GM18909 (cell line): ENCODE results near the gene SUFU.

Source experiments
- ATAC-seq: cut with Tn5 transposase; IDR thresholded peaks from one replicate; pipeline ENCODE4 v1.9.1; 2021; ENCODE audit warnings: mild to moderate bottlenecking; ENCODE audit not compliant: unreplicated experiment, poor library complexity

Gene SUFU

GRCh38 chr10:102629661-102630614, 126.2 kb downstream of the SUFU start:
- no peak for ATAC-seq

GRCh38 chr10:102630663-102631062, 126.9 kb downstream of the SUFU start:
- ATAC-seq = no peak

GRCh38 chr10:102631525-102632393, 128.0 kb downstream of the SUFU start:
- no peak for ATAC-seq

- ATAC-seq = no peak
Measured at GRCh38 chr10:102632394-102633111, 128.8 kb downstream of the SUFU start.

GRCh38 chr10:102633287-102633686, 129.5 kb downstream of the SUFU start:
- ATAC-seq = no peak

- no peak for ATAC-seq
Measured at GRCh38 chr10:102633848-102634247, 130.1 kb downstream of the SUFU start.

GRCh38 chr10:102634686-102635085, 130.9 kb downstream of the SUFU start:
- ATAC-seq = no peak

- ATAC-seq = no peak
Measured at GRCh38 chr10:102635377-102635776, 131.6 kb downstream of the SUFU start.

GRCh38 chr10:102639537-102639936, 135.8 kb downstream of the SUFU start:
- no peak for ATAC-seq

GRCh38 chr10:102641402-102641801, 137.6 kb downstream of the SUFU start:
- ATAC-seq = no peak

- ATAC-seq = peak; percentile 62
Measured at GRCh38 chr10:102641880-102642735, 138.3 kb downstream of the SUFU start.

GRCh38 chr10:102642736-102643335, 139.1 kb downstream of the SUFU start:
- no peak for ATAC-seq

GRCh38 chr10:102643336-102644065, 139.7 kb downstream of the SUFU start:
- ATAC-seq = no peak

GRCh38 chr10:102644066-102644645, 140.4 kb downstream of the SUFU start, which contains the start of gene TRIM8:
TRIM8 (plus strand) TSS chr10:102644479; CDS start chr10:102644618, 139 bp downstream.
- no peak for ATAC-seq

- no peak for ATAC-seq
Measured at GRCh38 chr10:102644646-102645387, 141.0 kb downstream of the SUFU start.

GRCh38 chr10:102645388-102645740, 141.6 kb downstream of the SUFU start:
- no peak for ATAC-seq
